SK-N-SH (cell line): Measurements from ENCODE around the gene LMO7. TPM values are rescaled to one million over a fixed set of nuclear protein-coding genes. Genes with fewer than 3 reads are reported as not detected.

Experiments
- CTCF ChIA-PET: fragments of 300-600, 350-600 bp; formaldehyde crosslinking; extraction: SDS; loops from one replicate; lab custom pipeline; 2021; lab: Yijun Ruan, JAX
- POLR2A ChIA-PET: fragments of 350-600 bp; sonication (Branson Sonifier 250); formaldehyde crosslinking; extraction: SDS; loops from one replicate; lab custom pipeline; 2020; ENCODE audit warnings: antibody characterized with exemption, inconsistent platforms; lab: Yijun Ruan, JAX
- DNase-seq: peaks from one replicate; pipeline ENCODE4 v3.0.0; 2012
- H2AFZ ChIP-seq: fragments of 200-600 bp; sonication (generic); 2 replicates; pipeline ENCODE4 v1.8.1; 2016; ENCODE audit warnings: antibody characterized with exemption, mild to moderate bottlenecking, low read depth
- H3F3A ChIP-seq: fragments of 200-600 bp; sonication (generic); replicated peaks from 2 replicates; pipeline ENCODE3; 2016; ENCODE audit warnings: antibody characterized with exemption, mild to moderate bottlenecking; ENCODE audit not compliant: insufficient read depth
- H3K27ac ChIP-seq, 2 experiments: fragments of 200-500 bp in 1 of 2; fragments of 200-600 bp in 1 of 2; sonication (Bioruptor generic) in 1 of 2; sonication (generic), shearing (Covaris generic) in 1 of 2; 2 replicates each; pipeline versions ENCODE4 v1.5.1 to v1.6.1; 2014 to 2016; ENCODE audit warnings: low read depth in 2 of 2, inconsistent platforms in 1 of 2, low read length in 1 of 2, mild to moderate bottlenecking in 1 of 2, mixed read lengths in 1 of 2
- H3K27me3 ChIP-seq: fragments of 200-600 bp; sonication (generic), shearing (Covaris generic); 2 replicates; pipeline ENCODE4 v1.6.1; 2016; ENCODE audit warnings: mixed run types; ENCODE audit not compliant: insufficient read depth
- H3K36me3 ChIP-seq, 2 experiments: fragments of 200-500 bp in 1 of 2; fragments of 200-600 bp in 1 of 2; sonication (Bioruptor generic) in 1 of 2; sonication (generic) in 1 of 2; replicated peaks in 1 of 2; 2 replicates each; pipeline versions ENCODE3 to v1.5.1; 2014 to 2016; ENCODE audit warnings: low read length in 1 of 2, mild to moderate bottlenecking in 1 of 2; ENCODE audit not compliant: insufficient read depth in 2 of 2, control insufficient read depth in 1 of 2
- H3K4me1 ChIP-seq, 2 experiments: fragments of 200-500 bp in 1 of 2; fragments of 200-600 bp in 1 of 2; sonication (Bioruptor generic) in 1 of 2; sonication (generic), shearing (Covaris generic) in 1 of 2; 2 replicates each; pipeline versions ENCODE4 v1.5.1 to v1.6.1; 2014 to 2016; ENCODE audit warnings: low read depth in 1 of 2, low read length in 1 of 2, mixed run types in 1 of 2; ENCODE audit not compliant: insufficient read depth in 2 of 2, control insufficient read depth in 1 of 2
- H3K4me2 ChIP-seq: fragments of 200-600 bp; sonication (generic), shearing (Covaris generic); 2 replicates; pipeline ENCODE4 v1.6.1; 2017; ENCODE audit warnings: mixed run types
- H3K4me3 ChIP-seq, 2 experiments: fragments of 200-500 bp in 1 of 2; fragments of 200-600 bp in 1 of 2; sonication (Bioruptor generic) in 1 of 2; sonication (generic), shearing (Covaris generic) in 1 of 2; 2 replicates each; pipeline versions ENCODE4 v1.5.1 to v1.8.1; 2014 to 2016; ENCODE audit warnings: low read depth in 2 of 2, inconsistent platforms in 1 of 2, low read length in 1 of 2, mild to moderate bottlenecking in 1 of 2, mixed read lengths in 1 of 2, moderate library complexity in 1 of 2
- H3K79me2 ChIP-seq: fragments of 200-600 bp; sonication (generic); 2 replicates; pipeline ENCODE4 v1.8.1; 2017; ENCODE audit warnings: mild to moderate bottlenecking; ENCODE audit not compliant: insufficient read depth
- H3K9ac ChIP-seq: fragments of 200-600 bp; sonication (generic); 2 replicates; pipeline ENCODE4 v1.6.1; 2017; ENCODE audit warnings: mixed run types
- H3K9me2 ChIP-seq: fragments of 200-600 bp; sonication (generic); 2 replicates; pipeline ENCODE4 v1.6.1; 2017; ENCODE audit warnings: mixed run types
- H3K9me3 ChIP-seq: fragments of 200-600 bp; sonication (generic); 2 replicates; pipeline ENCODE4 v1.6.1; 2017; ENCODE audit warnings: mixed run types, mild to moderate bottlenecking, moderate library complexity
- H4K20me1 ChIP-seq: fragments of 200-600 bp; sonication (generic); 2 replicates; pipeline ENCODE4 v1.6.1; 2017; ENCODE audit warnings: mild to moderate bottlenecking, mixed run types; ENCODE audit not compliant: insufficient read depth
- FOXM1 ChIP-seq: IDR thresholded peaks from 2 replicates; pipeline ENCODE4 v1.4.0; 2012; ENCODE audit warnings: low read depth, mild to moderate bottlenecking
- MEF2A ChIP-seq: IDR thresholded peaks from 2 replicates; pipeline ENCODE4 v1.4.0; 2012; ENCODE audit warnings: low read depth, borderline replicate concordance
- PBX3 ChIP-seq: IDR thresholded peaks from 2 replicates; pipeline ENCODE4; 2012
- RAD21 ChIP-seq: IDR thresholded peaks from 2 replicates; pipeline ENCODE4 v1.6.1; 2012; ENCODE audit warnings: mild to moderate bottlenecking, low read length
- RCOR1 ChIP-seq: fragments of 150-350 bp; IDR thresholded peaks from 2 replicates; pipeline ENCODE4 v1.6.1; 2017; ENCODE audit warnings: antibody characterized with exemption, low read length
- SIN3A ChIP-seq: IDR thresholded peaks from 2 replicates; pipeline ENCODE4 v1.6.1; 2012; ENCODE audit warnings: low read depth, mild to moderate bottlenecking, low read length, moderate library complexity, borderline replicate concordance
- TAF1 ChIP-seq: IDR thresholded peaks from 2 replicates; pipeline ENCODE4 v1.6.1; 2012; ENCODE audit warnings: low read depth, mild to moderate bottlenecking, low read length, moderate library complexity, borderline replicate concordance
- USF1 ChIP-seq: IDR thresholded peaks from 2 replicates; pipeline ENCODE4 v1.4.0; 2012; ENCODE audit warnings: low read depth, borderline replicate concordance
- YY1 ChIP-seq: IDR thresholded peaks from 2 replicates; pipeline ENCODE4 v1.4.0; 2012; ENCODE audit warnings: low read depth, mild to moderate bottlenecking
- ZBTB33 ChIP-seq: IDR thresholded peaks from 2 replicates; pipeline ENCODE4 v1.4.0; 2012; ENCODE audit warnings: low read depth, borderline replicate concordance
- WGBS: methylation state at CpG from one replicate; pipeline ENCODE4 v1.1.6; 2017; ENCODE audit warnings: low lambda C conversion rate; 5-methylcytosine and 5-hydroxymethylcytosine counted together
- polyA plus RNA-seq, 3 experiments: library from polyadenylated mRNA; depleted of rRNA; stranded (reverse); fragments of >200 nt; gene quantifications; 2 replicates each; pipeline ENCODE4 v1.2.3, GENCODE V29; 2012
- TF ChIP-seq, protein P1 (sequence below): fragments of 150-350 bp; IDR thresholded peaks from 2 replicates; pipeline ENCODE4 v1.6.1; 2016; ENCODE audit warnings: mild to moderate bottlenecking, low read depth, low read length
- TF ChIP-seq, protein P2 (sequence below): fragments of 150-350 bp; IDR thresholded peaks from 2 replicates; pipeline ENCODE4 v1.6.1; 2017; ENCODE audit warnings: antibody characterized with exemption, low read length, low read depth, borderline replicate concordance
- TF ChIP-seq, protein P3 (sequence below): fragments of 200-600 bp; sonication (generic); IDR thresholded peaks from 2 replicates; pipeline ENCODE4 v1.6.1; 2017; ENCODE audit warnings: antibody characterized with exemption, mild to moderate bottlenecking, moderate library complexity
- TF ChIP-seq, protein P4 (sequence below): IDR thresholded peaks from 2 replicates; pipeline ENCODE4 v1.6.1; 2012; ENCODE audit warnings: mild to moderate bottlenecking, low read depth, low read length, moderate library complexity
- TF ChIP-seq, protein P5 (sequence below): IDR thresholded peaks from 2 replicates; pipeline ENCODE4 v1.4.0; 2012; ENCODE audit warnings: low read depth

LMO7 gene
- polyA plus RNA-seq, 1 of the 3 experiments (the other 2 are of a cell fraction) = 83.6 TPM

- TF ChIP-seq, protein P1, sequence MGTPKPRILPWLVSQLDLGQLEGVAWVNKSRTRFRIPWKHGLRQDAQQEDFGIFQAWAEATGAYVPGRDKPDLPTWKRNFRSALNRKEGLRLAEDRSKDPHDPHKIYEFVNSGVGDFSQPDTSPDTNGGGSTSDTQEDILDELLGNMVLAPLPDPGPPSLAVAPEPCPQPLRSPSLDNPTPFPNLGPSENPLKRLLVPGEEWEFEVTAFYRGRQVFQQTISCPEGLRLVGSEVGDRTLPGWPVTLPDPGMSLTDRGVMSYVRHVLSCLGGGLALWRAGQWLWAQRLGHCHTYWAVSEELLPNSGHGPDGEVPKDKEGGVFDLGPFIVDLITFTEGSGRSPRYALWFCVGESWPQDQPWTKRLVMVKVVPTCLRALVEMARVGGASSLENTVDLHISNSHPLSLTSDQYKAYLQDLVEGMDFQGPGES = no peak
- TF ChIP-seq, protein P2, sequence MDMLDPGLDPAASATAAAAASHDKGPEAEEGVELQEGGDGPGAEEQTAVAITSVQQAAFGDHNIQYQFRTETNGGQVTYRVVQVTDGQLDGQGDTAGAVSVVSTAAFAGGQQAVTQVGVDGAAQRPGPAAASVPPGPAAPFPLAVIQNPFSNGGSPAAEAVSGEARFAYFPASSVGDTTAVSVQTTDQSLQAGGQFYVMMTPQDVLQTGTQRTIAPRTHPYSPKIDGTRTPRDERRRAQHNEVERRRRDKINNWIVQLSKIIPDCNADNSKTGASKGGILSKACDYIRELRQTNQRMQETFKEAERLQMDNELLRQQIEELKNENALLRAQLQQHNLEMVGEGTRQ = no peak
- TF ChIP-seq, protein P3, sequence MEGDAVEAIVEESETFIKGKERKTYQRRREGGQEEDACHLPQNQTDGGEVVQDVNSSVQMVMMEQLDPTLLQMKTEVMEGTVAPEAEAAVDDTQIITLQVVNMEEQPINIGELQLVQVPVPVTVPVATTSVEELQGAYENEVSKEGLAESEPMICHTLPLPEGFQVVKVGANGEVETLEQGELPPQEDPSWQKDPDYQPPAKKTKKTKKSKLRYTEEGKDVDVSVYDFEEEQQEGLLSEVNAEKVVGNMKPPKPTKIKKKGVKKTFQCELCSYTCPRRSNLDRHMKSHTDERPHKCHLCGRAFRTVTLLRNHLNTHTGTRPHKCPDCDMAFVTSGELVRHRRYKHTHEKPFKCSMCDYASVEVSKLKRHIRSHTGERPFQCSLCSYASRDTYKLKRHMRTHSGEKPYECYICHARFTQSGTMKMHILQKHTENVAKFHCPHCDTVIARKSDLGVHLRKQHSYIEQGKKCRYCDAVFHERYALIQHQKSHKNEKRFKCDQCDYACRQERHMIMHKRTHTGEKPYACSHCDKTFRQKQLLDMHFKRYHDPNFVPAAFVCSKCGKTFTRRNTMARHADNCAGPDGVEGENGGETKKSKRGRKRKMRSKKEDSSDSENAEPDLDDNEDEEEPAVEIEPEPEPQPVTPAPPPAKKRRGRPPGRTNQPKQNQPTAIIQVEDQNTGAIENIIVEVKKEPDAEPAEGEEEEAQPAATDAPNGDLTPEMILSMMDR = no peak
Measured at GRCh38 chr13:75603038-75603437, 33.1 kb upstream of the LMO7 start (continued).

DNA sequence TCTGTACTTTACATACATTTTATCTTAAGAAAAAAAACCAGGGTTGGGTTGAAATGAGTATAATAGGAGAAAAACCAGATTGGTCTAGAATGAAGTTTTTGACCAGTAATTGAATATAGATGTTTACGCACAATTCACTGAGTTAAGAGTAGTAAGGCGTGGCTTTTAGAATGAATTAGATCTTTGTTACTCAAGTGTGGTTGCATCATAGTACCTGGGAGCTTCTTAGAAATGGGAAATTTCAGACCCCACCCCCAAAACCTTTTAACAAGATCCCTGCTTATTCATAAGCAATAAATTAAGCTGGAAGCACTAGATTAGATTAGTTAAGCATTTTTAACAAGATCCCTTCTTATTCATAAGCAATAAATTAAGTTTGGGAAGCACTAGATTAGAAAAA, 28.7 kb upstream of the LMO7 start:
- DNase-seq = no peak
- Histone ChIP-seq H3K9me2 (no peaks in the 10 kb centered on the region), H3K27ac (no peak overlapping the region), H3K79me2 (no peaks in the 10 kb centered on the region), H3K9ac (no peak overlapping the region), H3F3A (peaks cover 6% of the 10 kb centered on the region), H3K27me3 (no peaks in the 10 kb centered on the region), H2AFZ (no peak overlapping the region), H3K9me3 (no peaks in the 10 kb centered on the region), H3K36me3 (peaks cover 8 to 31% of the 10 kb centered on the region in 2 experiments), H3K4me1 (no peaks in the 10 kb centered on the region), H4K20me1 (no peaks in the 10 kb centered on the region), H3K4me3 (no peak overlapping the region), H3K4me2 (no peak overlapping the region)
- ChIA-PET CTCF (no interaction called here), POLR2A (no interaction called here)
- WGBS = 100% methylated on average over 2 of the region's 2 CpGs
- TF ChIP-seq, protein P1 = no peak
- TF ChIP-seq YY1 (no peak), SIN3A (no peak), ZBTB33 (no peak), PBX3 (no peak), FOXM1 (no peak), TAF1 (no peak), MEF2A (no peak), RAD21 (no peak), USF1 (no peak), RCOR1 (no peak)
- TF ChIP-seq, protein P4, sequence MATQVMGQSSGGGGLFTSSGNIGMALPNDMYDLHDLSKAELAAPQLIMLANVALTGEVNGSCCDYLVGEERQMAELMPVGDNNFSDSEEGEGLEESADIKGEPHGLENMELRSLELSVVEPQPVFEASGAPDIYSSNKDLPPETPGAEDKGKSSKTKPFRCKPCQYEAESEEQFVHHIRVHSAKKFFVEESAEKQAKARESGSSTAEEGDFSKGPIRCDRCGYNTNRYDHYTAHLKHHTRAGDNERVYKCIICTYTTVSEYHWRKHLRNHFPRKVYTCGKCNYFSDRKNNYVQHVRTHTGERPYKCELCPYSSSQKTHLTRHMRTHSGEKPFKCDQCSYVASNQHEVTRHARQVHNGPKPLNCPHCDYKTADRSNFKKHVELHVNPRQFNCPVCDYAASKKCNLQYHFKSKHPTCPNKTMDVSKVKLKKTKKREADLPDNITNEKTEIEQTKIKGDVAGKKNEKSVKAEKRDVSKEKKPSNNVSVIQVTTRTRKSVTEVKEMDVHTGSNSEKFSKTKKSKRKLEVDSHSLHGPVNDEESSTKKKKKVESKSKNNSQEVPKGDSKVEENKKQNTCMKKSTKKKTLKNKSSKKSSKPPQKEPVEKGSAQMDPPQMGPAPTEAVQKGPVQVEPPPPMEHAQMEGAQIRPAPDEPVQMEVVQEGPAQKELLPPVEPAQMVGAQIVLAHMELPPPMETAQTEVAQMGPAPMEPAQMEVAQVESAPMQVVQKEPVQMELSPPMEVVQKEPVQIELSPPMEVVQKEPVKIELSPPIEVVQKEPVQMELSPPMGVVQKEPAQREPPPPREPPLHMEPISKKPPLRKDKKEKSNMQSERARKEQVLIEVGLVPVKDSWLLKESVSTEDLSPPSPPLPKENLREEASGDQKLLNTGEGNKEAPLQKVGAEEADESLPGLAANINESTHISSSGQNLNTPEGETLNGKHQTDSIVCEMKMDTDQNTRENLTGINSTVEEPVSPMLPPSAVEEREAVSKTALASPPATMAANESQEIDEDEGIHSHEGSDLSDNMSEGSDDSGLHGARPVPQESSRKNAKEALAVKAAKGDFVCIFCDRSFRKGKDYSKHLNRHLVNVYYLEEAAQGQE = no peak
- TF ChIP-seq, protein P2 = no peak
- TF ChIP-seq, protein P5, sequence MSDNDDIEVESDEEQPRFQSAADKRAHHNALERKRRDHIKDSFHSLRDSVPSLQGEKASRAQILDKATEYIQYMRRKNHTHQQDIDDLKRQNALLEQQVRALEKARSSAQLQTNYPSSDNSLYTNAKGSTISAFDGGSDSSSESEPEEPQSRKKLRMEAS = no peak
